Osteocyte (in vitro differentiated cells): ENCODE results near the gene CD226. TPM values are rescaled to one million over a fixed set of nuclear protein-coding genes. Genes with fewer than 3 reads are reported as not detected.

Experiments used
- DNase-seq: peaks from one replicate; pipeline ENCODE4 v3.0.0; 2021; ENCODE audit warnings: mixed read lengths; ENCODE audit not compliant: unreplicated experiment; ENCODE audit errors: extremely low spot score
- H3K27ac Mint-ChIP-seq: one replicate; pipeline ENCODE4 v1.8.0; 2021; ENCODE audit warnings: mild to moderate bottlenecking, mixed read lengths; ENCODE audit not compliant: unreplicated experiment
- H3K27me3 Mint-ChIP-seq: one replicate; pipeline ENCODE4 v1.8.0; 2021; ENCODE audit warnings: mixed read lengths; ENCODE audit not compliant: unreplicated experiment
- H3K36me3 Mint-ChIP-seq: one replicate; pipeline ENCODE4 v1.8.0; 2021; ENCODE audit warnings: mixed read lengths; ENCODE audit not compliant: unreplicated experiment
- H3K4me1 Mint-ChIP-seq: one replicate; pipeline ENCODE4 v1.8.0; 2021; ENCODE audit warnings: mixed read lengths; ENCODE audit not compliant: unreplicated experiment
- H3K4me3 Mint-ChIP-seq: one replicate; pipeline ENCODE4 v1.8.0; 2021; ENCODE audit warnings: mild to moderate bottlenecking, moderate library complexity, mixed read lengths; ENCODE audit not compliant: unreplicated experiment
- H3K9me3 Mint-ChIP-seq: one replicate; pipeline ENCODE4 v1.8.0; 2021; ENCODE audit warnings: mixed read lengths; ENCODE audit not compliant: unreplicated experiment
- CTCF ChIP-seq: fragments of 200-600 bp; sonication (generic); IDR thresholded peaks from 2 replicates; pipeline ENCODE4 v1.5.0; 2021; ENCODE audit warnings: antibody characterized with exemption, mild to moderate bottlenecking, moderate library complexity
- total RNA-seq: library from RNA; stranded (reverse); gene quantifications from 2 replicates; pipeline ENCODE4 v1.2.1, GENCODE V29; 2021

CD226 gene
- total RNA-seq, 1 donor from 2014 or later = 0.46 TPM

DNA sequence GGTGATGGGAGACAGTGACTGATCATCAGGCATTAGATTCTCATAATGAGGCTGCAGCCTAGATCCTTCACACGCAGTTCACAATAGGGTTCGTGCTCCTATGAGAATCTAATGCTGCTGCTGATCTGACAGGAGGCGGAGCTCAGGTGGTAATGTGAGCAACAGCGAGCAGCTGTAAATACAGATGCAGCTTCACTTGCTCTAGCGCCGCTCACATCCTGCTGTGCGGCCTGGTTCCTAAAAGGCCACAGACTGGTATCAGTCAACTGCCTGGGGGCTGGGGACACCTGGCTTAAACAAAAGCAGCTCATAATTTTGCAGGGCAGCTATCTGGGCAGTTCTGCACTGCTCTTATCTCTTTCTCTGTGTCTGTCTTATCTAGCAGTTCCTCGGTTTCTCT lies 20.4 kb upstream of the CD226 start:
- no peak for TF ChIP-seq CTCF
- no peak overlapping the region for H3K27ac Mint-ChIP-seq
- peaks cover 4% of the 10 kb centered on the region for H3K36me3 Mint-ChIP-seq
- H3K27me3 Mint-ChIP-seq = no peaks in the 10 kb centered on the region
- DNase-seq = no peak
- peaks cover 9% of the 10 kb centered on the region for H3K9me3 Mint-ChIP-seq
- H3K4me1 Mint-ChIP-seq = no peaks in the 10 kb centered on the region
- H3K4me3 Mint-ChIP-seq = no peak overlapping the region

- no peak for DNase-seq
- Mint-ChIP-seq H3K27ac (no peak overlapping the region), H3K4me1 (no peaks in the 10 kb centered on the region), H3K27me3 (no peaks in the 10 kb centered on the region), H3K4me3 (no peak overlapping the region), H3K9me3 (no peaks in the 10 kb centered on the region), H3K36me3 (peaks cover 2% of the 10 kb centered on the region)
- no peak for TF ChIP-seq CTCF
Observed at GRCh38 chr18:69963196-69963595, 15.5 kb upstream of the CD226 start.

- Mint-ChIP-seq H3K4me1 (no peaks in the 10 kb centered on the region), H3K27ac (no peak overlapping the region), H3K36me3 (peaks cover 2% of the 10 kb centered on the region), H3K9me3 (no peaks in the 10 kb centered on the region), H3K27me3 (no peaks in the 10 kb centered on the region), H3K4me3 (no peak overlapping the region)
- DNase-seq = no peak
- TF ChIP-seq CTCF = no peak
Observed at GRCh38 chr18:69961718-69962117, 14.0 kb upstream of the CD226 start.

DNA sequence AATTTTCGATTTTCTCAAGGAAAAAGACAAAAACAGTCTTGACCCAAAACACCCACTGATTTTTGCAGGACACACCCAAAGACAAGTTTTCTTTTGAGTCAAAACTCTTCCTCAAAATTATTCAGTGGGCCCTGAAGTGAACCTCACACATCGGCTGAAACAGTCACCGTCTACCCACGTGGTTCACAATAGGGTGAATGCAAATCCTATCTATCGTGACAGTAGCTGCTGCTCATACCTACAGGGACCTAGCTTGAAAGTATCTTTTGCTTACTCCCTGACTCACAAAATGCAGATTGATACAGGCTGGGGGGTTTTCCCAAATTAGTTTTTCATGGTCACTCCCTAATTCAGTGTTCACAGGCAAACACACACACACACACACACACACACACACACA lies 10.7 kb upstream of the CD226 start:
- no peak overlapping the region for H3K27ac Mint-ChIP-seq
- no peak for DNase-seq
- no peaks in the 10 kb centered on the region for H3K9me3 Mint-ChIP-seq
- no peaks in the 10 kb centered on the region for H3K27me3 Mint-ChIP-seq
- TF ChIP-seq CTCF = no peak
- no peak overlapping the region for H3K4me3 Mint-ChIP-seq
- no peaks in the 10 kb centered on the region for H3K4me1 Mint-ChIP-seq
- H3K36me3 Mint-ChIP-seq = no peaks in the 10 kb centered on the region

DNA sequence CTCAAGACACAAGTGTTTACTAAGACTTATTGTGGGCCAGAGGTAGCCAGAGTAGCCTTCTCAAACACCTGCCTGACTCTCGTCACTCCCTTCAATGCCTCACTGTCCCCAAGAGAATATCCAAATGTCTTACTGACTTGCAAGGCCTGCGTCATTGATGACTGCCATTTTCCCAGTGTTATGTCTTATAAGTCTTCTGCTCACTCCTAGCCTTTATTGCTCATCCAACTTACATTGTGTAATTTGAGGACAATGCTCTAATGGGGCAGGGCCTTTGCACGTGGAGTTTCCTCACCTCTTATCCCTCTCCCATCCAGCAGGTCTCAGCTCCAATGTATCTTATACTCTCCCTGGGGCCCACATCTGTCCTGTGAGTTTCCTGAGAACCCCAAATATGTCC lies 10.1 kb upstream of the CD226 start:
- DNase-seq = no peak
- H3K27me3 Mint-ChIP-seq = no peaks in the 10 kb centered on the region
- no peak overlapping the region for H3K4me3 Mint-ChIP-seq
- TF ChIP-seq CTCF = no peak
- no peaks in the 10 kb centered on the region for H3K4me1 Mint-ChIP-seq
- no peaks in the 10 kb centered on the region for H3K36me3 Mint-ChIP-seq
- H3K27ac Mint-ChIP-seq = no peak overlapping the region
- peaks cover 3% of the 10 kb centered on the region for H3K9me3 Mint-ChIP-seq
